Measurements from ENCODE around the gene PTPRN2. TPM values are rescaled to one million over a fixed set of nuclear protein-coding genes. Genes with fewer than 3 reads are reported as not detected.

PTPRN2 gene
- total RNA-seq, 1 experiment from 2014 or later, result 2.1 TPM

GRCh38 chr7:158094671-158095226 is 492.9 kb downstream of the PTPRN2 start (continued):
- no peak for TF ChIP-seq YY1 (IDR thresholded peaks at IDR 0.05; ENCODE audit: extremely low read depth, insufficient replicate concordance, low read depth, low read length)
- TF ChIP-seq ZNF274 (IDR thresholded peaks at IDR 0.05; ENCODE audit: low read depth, low read length), result no peak
- TF ChIP-seq TCF7L2 (IDR thresholded peaks at IDR 0.05; ENCODE audit: borderline replicate concordance, extremely low read depth, insufficient read depth, insufficient read length), result no peak

- Histone ChIP-seq H4K20me1 (ENCODE audit: insufficient read depth) (no peaks in the 10 kb centered on the region), H3K27ac (ENCODE audit: low read depth, low read length) (no peak overlapping the region), H3K79me2 (ENCODE audit: insufficient read depth, low read length) (no peaks in the 10 kb centered on the region), H3K9me2 (ENCODE audit: insufficient read depth) (no peaks in the 10 kb centered on the region), H3K4me3 (replicated peaks in 1 of 2; ENCODE audit: low read depth in 1 of 2, low read length in 2 of 2) (no peak overlapping the region), H3K9me3 (ENCODE audit: control insufficient read depth in 1 of 2, insufficient read depth in 1 of 2, low read depth in 1 of 2, low read length in 2 of 2) (no peaks in the 10 kb centered on the region), H3K9ac (ENCODE audit: low read length) (no peak overlapping the region), H3K4me2 (ENCODE audit: low read length) (no peak overlapping the region), H2AFZ (ENCODE audit: low read depth, low read length, poor library complexity, severe bottlenecking) (no peak overlapping the region), H3K27me3 (ENCODE audit: insufficient read depth, low read length) (no peaks in the 10 kb centered on the region), H3K4me1 (ENCODE audit: control insufficient read depth in 1 of 2, insufficient read depth in 2 of 2, low read length in 2 of 2) (no peaks in the 10 kb centered on the region), H3K36me3 (ENCODE audit: control insufficient read depth in 1 of 2, insufficient read depth in 2 of 2, low read length in 2 of 2) (no peaks in the 10 kb centered on the region)
- DNase-seq (ENCODE audit: low read depth, low spot score), result no peak
- CTCF ChIA-PET, result no interaction called here
- RAD21 ChIA-PET (ENCODE audit: low non-redundant PET in 1 of 2, low total read pairs in 2 of 2, uncharacterized antibody in 2 of 2, unreplicated experiment in 2 of 2), result no interaction called here
- TF ChIP-seq RAD21 (IDR thresholded peaks at IDR 0.05; ENCODE audit: low read depth) (no peak), ZBTB33 (IDR thresholded peaks at IDR 0.05; ENCODE audit: extremely low read depth, insufficient replicate concordance, low read length) (no peak), ZNF274 (IDR thresholded peaks at IDR 0.05; ENCODE audit: low read depth, low read length) (no peak), YY1 (IDR thresholded peaks at IDR 0.05; ENCODE audit: extremely low read depth, insufficient replicate concordance, low read depth, low read length) (no peak), ZFX (IDR thresholded peaks at IDR 0.05) (no peak), POLR2A (IDR thresholded peaks at IDR 0.05; ENCODE audit: borderline replicate concordance, extremely low read depth, insufficient read depth, insufficient read length) (no peak), TCF7L2 (IDR thresholded peaks at IDR 0.05; ENCODE audit: borderline replicate concordance, extremely low read depth, insufficient read depth, insufficient read length) (no peak), EGR1 (IDR thresholded peaks at IDR 0.05; ENCODE audit: low read depth) (no peak), SP1 (IDR thresholded peaks at IDR 0.05; ENCODE audit: low read depth) (no peak), SIN3A (IDR thresholded peaks at IDR 0.05; ENCODE audit: low read depth) (no peak), REST (IDR thresholded peaks at IDR 0.05; ENCODE audit: low read depth) (no peak), EZH2phosphoT487 (IDR thresholded peaks at IDR 0.05; ENCODE audit: borderline replicate concordance) (no peak), CEBPB (IDR thresholded peaks at IDR 0.05; ENCODE audit: low read depth) (no peak), CBX3 (IDR thresholded peaks at IDR 0.05; ENCODE audit: low read depth) (no peak), FOSL1 (IDR thresholded peaks at IDR 0.05; ENCODE audit: low read depth) (no peak), CTCF (IDR thresholded peaks at IDR 0.05 in 2 of 3, conservative IDR thresholded peaks at IDR 0.05 in 1 of 3; ENCODE audit: borderline replicate concordance in 1 of 3, insufficient read depth in 1 of 3, low read depth in 2 of 3, low read length in 2 of 3) (no peak), EZH2 (IDR thresholded peaks at IDR 0.05) (no peak), ELF1 (IDR thresholded peaks at IDR 0.05; ENCODE audit: borderline replicate concordance, low read depth) (no peak)
- intact Hi-C loops (cut with micrococcal nuclease), result no loop called here
- ATAC-seq, result no peak
- POLR2A ChIA-PET, result no interaction called here
- BruUV-seq (replicated peaks), result no TSS peak
Observed at GRCh38 chr7:158094046-158094445, 493.6 kb downstream of the PTPRN2 start.
